ENCODE data around the gene FSTL4.
"Not testable (repeated sequence)": the region's sequence is repeated elsewhere in the genome, so short reads cannot be mapped to it uniquely, and the experiment has no call there.

Gene FSTL4

DNA sequence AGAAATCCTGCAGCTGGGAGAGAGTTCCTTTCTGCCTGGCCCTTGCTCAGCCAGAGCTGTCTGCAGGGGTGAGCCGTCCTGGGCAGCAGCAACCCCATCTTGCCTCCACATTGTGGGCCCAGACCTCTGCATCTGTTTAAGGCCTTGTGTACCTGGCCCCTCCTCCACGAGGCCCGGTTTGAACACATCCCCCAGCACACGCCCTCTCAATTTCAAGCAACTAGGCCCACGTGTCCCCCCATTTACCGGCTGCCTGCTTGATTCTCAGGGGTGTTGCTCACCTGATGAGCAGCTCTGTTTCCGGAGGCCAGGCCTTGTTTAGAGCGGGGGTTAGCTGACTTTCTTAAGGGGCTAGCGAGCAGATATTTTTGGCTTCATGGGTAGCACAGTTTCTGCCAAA lies 378.7 kb downstream of the FSTL4 start:
- no peak for DNase-seq

DNA sequence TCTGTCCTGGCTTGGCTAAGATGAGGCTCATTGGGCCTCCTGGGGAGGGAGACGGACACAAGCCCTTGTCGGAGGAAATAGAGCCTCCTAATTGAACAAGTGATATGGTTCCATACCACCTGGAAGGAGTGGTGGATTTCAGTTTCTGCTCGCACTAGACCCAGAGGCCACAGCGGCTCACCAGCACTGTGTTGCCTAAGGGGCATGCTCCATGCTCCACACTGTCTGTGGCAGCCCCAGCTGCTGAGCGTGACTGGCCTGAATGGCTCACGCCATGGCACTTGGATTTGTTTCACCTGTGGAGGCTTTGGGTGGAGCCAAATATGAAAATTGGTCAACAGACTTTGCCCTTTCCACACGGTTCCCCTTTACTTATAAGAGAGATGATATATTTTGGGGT lies 379.4 kb downstream of the FSTL4 start:
- DNase-seq: no peak

GRCh38 chr5:133232435-133232834 lies 379.9 kb downstream of the FSTL4 start:
- DNase-seq: no peak

DNA sequence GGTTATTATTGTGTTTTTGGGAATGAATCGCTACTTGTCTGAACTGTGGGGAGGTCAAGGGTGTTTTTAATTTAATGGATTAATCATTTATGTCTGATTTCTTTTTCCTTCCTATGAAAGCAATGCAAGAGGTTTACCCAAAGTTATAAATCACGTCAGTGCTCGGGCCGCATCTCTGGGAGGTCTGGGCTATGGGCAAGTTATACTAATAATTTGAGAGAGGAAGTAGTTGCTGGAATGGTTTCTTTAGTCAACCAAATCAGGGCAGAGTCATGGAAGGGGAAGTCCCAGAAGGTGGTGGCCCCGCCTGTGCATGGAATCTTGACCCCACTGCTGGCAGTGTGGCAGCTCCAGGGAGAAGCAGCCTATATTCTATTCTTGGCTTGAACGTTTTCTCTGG lies 380.3 kb downstream of the FSTL4 start:
- DNase-seq: no peak

GRCh38 chr5:133230823-133231578 lies 381.3 kb downstream of the FSTL4 start:
- DNase-seq: no peak

GRCh38 chr5:133229931-133230664 lies 382.2 kb downstream of the FSTL4 start:
- no peak for DNase-seq

DNA sequence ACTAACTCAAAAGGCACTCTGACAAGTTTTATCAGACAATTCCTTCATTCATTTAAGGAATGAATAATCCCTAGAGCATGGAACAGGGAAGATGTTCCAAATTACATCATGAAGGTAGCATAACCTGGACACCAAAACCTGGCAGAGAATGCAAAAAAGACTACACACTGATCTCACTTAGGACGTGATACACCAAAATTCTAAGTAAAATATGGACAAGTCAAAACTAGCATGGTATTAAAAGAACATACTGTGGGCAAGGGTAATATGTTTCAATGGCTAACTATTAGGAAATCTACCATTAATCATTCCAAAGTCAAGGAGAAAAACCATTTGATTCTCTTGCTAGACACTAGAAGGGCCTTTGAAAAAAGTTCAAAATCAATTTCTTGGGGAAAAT lies 384.0 kb downstream of the FSTL4 start:
- no peak for DNase-seq

- DNase-seq: no peak
Observed at GRCh38 chr5:133227897-133228296, 384.4 kb downstream of the FSTL4 start.

- DNase-seq: no peak
Observed at GRCh38 chr5:133227082-133227481, 385.3 kb downstream of the FSTL4 start.

- no peak for DNase-seq
Observed at GRCh38 chr5:133226186-133226585, 386.2 kb downstream of the FSTL4 start.

DNA sequence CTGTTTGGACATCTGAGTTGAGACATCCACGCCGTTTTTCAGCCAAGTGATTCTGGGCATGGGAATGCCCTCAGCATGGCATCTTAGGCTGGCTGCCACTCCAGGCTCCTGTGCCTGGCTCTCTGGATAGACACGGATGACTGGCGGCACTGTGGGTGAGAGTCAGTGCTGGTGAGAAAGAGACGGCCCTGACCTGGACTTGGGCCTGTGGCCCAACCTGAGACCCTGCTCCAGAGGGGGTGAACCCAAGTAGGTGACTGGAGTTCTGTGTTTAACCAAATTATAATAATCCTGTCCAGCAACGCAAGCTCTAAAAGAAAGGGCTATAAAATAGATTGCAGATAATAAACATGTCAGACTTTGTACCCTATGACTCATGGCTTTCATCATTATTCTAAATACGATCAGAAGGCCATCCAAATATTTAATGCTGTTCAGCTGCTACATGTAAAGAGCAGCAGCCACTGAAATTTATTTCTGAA lies 386.6 kb downstream of the FSTL4 start:
- DNase-seq: no peak

DNA sequence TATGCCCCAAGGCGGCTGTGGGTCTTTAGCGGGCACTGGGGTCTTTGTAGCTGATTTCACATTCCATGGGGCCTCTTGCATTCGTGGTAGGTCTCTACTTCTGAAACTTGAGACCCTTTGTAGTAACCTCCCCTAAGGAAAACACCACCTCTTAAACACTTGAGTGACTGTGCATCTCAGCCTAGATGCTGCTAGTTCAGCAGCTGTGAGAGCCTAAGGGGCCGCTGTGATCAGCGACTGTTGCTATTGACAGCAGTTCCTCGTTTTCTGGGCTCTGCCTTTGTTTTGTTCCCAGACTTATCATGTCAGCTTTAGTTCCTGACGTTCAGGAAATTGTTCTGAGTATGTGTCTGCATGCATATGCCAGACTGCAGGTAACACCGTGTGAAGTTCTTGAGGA lies 389.4 kb downstream of the FSTL4 start:
- no peak for DNase-seq

DNA sequence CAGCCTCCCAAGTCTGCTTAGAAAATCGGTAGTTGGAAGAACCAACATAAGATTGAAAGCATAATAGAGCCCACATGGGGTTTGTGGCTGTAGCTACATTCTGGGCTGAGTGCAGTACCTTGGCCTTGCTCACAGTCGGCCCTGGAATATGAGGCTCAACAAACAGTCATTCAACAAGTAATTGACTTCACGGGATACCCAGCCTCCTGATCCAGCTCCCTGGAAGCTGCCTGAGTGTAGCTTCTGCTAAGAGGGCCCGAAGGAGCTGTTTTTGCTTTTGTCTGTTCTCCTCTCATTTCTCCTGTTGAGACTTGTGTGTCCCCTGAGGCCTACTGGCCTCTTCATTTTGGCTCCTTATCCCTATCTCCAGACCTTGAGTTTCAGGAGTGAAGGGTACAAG lies 389.8 kb downstream of the FSTL4 start:
- no peak for DNase-seq

DNA sequence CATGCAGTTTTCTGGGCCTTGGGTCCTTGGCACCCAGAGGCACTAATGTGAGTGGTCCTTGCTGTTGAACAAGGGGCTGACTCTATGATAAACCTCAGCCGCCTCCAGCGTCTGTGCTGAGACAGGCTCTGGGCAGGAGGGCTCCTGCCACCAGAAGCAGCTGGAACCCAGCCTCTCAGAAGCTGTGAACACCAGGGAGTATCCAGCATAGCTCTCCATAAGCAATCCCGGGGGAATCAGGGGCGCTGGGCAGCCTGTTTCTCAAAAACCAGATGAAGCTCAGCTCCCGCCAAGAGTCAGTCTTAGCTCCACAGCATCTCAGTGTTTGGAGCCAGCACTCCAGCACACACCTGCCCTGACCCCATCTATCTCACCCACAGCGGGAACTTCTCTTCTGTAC lies 390.3 kb downstream of the FSTL4 start:
- DNase-seq: no peak

GRCh38 chr5:133220851-133221674 lies 391.3 kb downstream of the FSTL4 start:
- DNase-seq: no peak

- DNase-seq: no peak
Observed at GRCh38 chr5:133219296-133219695, 393.0 kb downstream of the FSTL4 start.

DNA sequence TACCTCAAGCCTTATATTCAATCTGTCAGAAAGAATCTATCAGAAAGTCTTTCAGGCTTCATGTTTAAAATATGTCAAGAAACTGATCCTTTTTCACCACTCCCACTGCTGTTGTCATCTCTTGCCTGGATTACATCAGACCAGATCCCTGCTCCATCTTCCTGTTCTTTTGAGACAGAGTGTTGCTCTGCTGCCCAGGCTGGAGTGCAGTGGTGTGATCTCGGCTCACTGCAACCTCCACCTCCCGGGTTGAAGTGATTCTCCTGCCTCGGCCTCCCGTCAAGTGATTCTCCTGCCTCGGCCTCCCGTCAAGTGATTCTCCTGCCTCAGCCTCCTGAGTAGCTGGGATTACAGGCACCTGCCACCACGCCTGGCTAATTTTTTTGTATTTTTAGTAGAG lies 396.2 kb downstream of the FSTL4 start:
- not testable (repeated sequence) for DNase-seq

DNA sequence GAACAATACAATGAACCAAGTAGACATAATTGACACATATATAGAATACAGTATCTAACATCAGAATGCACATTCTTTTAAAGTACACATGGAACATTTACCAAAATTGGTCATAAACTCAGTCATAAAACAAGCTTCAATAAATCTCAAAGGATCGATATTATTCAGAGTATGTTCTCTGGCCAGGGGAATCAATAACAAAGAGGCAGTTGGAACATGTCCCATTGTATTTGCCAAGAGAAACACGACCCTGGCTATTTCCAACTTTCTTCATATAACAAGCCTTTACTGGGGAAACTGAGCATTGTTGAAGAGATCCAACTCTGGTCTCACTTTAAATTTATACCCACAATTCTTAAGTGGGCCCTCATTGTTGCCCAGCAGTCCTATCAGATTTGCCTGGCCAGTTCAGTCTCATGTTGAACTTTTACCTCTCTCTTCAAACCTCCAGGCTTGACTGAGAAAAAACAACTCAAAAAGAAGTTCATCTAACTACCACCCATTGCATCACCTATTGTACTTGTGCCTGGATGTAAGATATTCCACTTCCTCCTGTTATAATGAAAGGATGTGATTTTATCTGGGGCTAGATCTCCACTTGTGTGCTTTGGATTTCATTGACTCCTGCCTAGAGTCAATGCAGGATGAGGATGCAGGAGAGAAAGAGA lies 398.1 kb downstream of the FSTL4 start:
- no peak for DNase-seq

DNA sequence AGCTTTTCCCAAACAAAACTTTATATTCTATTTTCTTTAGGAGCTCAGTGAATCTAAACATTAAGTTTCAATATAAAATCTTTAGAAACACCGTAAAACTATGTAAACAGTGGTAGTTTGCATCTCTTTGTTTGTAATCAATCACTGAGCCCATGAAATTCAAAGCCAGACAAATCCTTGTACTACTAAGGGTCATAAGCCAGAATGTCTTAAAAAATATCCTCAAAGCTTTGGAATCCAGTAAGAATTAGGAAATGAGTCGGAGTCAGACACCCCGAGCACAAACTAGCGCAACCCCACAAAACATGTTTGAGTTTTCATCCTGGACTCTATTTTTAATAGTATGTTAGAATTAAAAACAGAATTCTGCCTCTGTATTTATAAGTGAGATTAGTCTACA lies 406.7 kb downstream of the FSTL4 start:
- no peak for DNase-seq

DNA sequence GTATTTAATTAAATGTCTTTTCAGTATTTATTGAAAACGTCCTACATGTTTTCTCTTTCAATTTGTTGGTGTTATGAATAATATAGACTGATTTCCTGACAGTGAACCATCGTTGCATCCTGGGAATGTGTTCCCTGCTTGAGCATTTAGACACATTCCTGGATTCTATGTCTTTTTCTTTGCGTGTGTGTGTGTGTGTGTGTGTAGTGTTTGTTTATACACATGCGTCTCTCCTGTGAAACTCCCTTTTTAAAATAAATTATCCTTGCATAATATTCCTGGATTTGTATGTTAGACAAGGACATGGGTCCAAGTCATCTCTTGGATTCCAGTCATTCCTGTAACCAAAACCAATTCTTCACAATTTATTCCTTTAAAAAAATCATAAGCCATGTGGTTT lies 407.1 kb downstream of the FSTL4 start:
- no peak for DNase-seq

DNA sequence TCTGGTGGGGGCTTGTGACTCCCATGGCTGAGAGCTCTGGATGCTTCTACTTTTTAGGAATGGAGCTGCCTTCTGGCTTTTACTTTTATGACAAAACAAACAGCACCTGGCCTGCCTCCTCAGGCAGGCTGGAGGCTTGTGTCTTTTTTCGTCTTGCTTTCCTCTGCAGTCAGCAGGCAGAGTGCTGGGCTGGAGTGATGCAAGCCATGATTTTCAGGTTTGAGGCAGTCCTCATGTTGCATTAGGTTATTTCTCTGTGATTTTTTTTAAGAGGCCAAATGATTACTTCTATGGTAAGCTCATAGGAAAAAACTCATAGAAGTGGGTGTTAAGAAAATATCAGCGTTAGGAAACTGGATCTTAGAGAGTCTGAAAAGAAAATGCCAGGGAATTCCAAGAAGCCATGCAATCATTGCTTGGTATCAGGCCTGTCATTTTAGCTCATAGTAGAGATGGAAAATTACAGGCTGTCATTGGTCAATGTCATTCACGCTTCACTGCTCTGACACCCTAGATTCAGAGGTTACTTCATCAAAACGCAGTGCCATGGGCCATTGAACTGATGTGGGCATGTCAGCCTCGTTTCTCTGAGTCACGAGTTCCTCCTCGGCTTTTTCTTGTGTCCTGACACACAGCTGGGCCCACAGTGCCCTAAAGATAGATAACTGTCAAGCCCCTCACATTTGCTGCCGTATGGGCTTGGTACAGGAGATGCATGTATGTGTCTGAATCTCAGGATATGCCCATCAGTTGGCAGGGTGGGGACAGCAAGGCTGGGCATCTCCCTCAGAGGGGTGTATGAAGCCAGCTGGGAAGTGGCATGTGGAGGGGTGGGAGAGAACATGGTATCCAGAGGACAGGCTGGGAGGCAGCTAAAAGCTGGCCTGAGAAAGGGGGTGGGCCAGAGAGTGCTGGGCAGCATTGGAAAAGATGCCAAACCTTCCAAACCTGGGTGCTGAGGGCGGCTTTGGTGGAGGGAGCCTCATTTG lies 408.7 kb downstream of the FSTL4 start:
- no peak for DNase-seq
